Lung (tissue), 12 donors: Measurements from ENCODE around the gene SLCO3A1. TPM values are rescaled to one million over a fixed set of nuclear protein-coding genes. Genes with fewer than 3 reads are reported as not detected.
A peak's percentile ranks its signal among the peaks of the same experiment; 100 is the strongest.

Experiments
- ATAC-seq: fragments of 200-7000 bp; cut with Tn5 transposase; one replicate; pipeline ENCODE4 v1.9.1; 2020; ENCODE audit warnings: moderate number of reproducible peaks; ENCODE audit not compliant: insufficient read depth, low FRiP score
- DNase-seq, 3 donors: peaks; one replicate each; pipeline ENCODE4 v3.0.0-alpha.2; 2013 to 2017
- H3K27ac ChIP-seq, 2 donors: one replicate each; pipeline ENCODE4 v1.5.1; 2013; ENCODE audit warnings: mild to moderate bottlenecking in 2 of 2, moderate library complexity in 2 of 2, control low read depth in 1 of 2, inconsistent platforms in 1 of 2, low read depth in 1 of 2, low read length in 1 of 2
- H3K27me3 ChIP-seq, 3 donors: one replicate each; pipeline ENCODE4 v1.5.1; 2013; ENCODE audit warnings: low read length in 2 of 3; ENCODE audit not compliant: control insufficient read depth in 3 of 3, insufficient read depth in 3 of 3
- H3K36me3 ChIP-seq, 4 donors: one replicate each; pipeline ENCODE4 v1.5.1; 2013; ENCODE audit warnings: low read length in 4 of 4, mild to moderate bottlenecking in 1 of 4, moderate library complexity in 1 of 4; ENCODE audit not compliant: control insufficient read depth in 4 of 4, insufficient read depth in 4 of 4
- H3K4me1 ChIP-seq, 5 donors: one replicate each; pipeline ENCODE4 v1.5.1; 2013; ENCODE audit warnings: low read length in 5 of 5, mild to moderate bottlenecking in 2 of 5, moderate library complexity in 1 of 5; ENCODE audit not compliant: control insufficient read depth in 5 of 5, insufficient read depth in 5 of 5
- H3K4me3 ChIP-seq: one replicate; pipeline ENCODE4 v1.5.1; 2013; ENCODE audit warnings: mild to moderate bottlenecking, control low read depth, moderate library complexity
- H3K9ac ChIP-seq, 2 donors: one replicate each; pipeline ENCODE4 v1.5.1; 2013; ENCODE audit warnings: low read length in 2 of 2, control low read depth in 1 of 2; ENCODE audit not compliant: insufficient read depth in 1 of 2
- H3K9me3 ChIP-seq, 4 donors: one replicate each; pipeline ENCODE4 v1.5.1; 2013; ENCODE audit warnings: low read length in 3 of 4, mild to moderate bottlenecking in 1 of 4, moderate library complexity in 1 of 4; ENCODE audit not compliant: control insufficient read depth in 4 of 4, insufficient read depth in 3 of 4
- CTCF ChIP-seq: IDR thresholded peaks from 2 replicates; pipeline ENCODE4 v1.5.1; 2012; ENCODE audit warnings: mild to moderate bottlenecking; ENCODE audit errors: control extremely low read depth, extremely low read depth
- WGBS, 2 donors: extraction: QIAGEN DNeasy Blood & Tissue Kit; methylation state at CpG; one replicate each; pipeline ENCODE4 v1.1.7; 2013; 5-methylcytosine and 5-hydroxymethylcytosine counted together
- polyA plus RNA-seq, 2 donors: library from polyadenylated mRNA; stranded (reverse); fragments of 200-250 nt; gene quantifications; one replicate each; pipeline ENCODE4 v1.2.1, GENCODE V29; 2013
- total RNA-seq, 2 donors: library from RNA; depleted of rRNA in 1 of 2; stranded (reverse); fragments of >200 nt in 1 of 2; gene quantifications; one replicate each; pipeline ENCODE4 v1.2.1, GENCODE V29; 2014 to 2021
- donor health status: control.
- donor health status: control.
- donor health status: Bipolar disorder and iron deficiency.
- donor health status: healthy.
- donor health status: DM: yes; HTN: yes; CAD: no.

The SLCO3A1 gene
- total and polyA plus RNA-seq, 4 donors: 20.5 to 56.3 (median 33.5) TPM

- TF ChIP-seq CTCF: no peak
- no peak overlapping the region for H3K9ac ChIP-seq
- no peak overlapping the region for H3K4me3 ChIP-seq
- H3K4me1 ChIP-seq: peaks cover 0 to 2% (median 0%) of the 10 kb centered on the region in 5 donors
- 87 to 93% methylated on average over 5 of the region's 5 CpGs for WGBS, 2 donors
- H3K27ac ChIP-seq: no peak overlapping the region
- H3K27me3 ChIP-seq: no peaks in the 10 kb centered on the region
- ATAC-seq (no peak), DNase-seq (no peak)
- no peaks in the 10 kb centered on the region for H3K36me3 ChIP-seq
- H3K9me3 ChIP-seq: peaks cover 0 to 3% (median 0%) of the 10 kb centered on the region in 4 donors
These were observed 8.6 kb upstream of the SLCO3A1 start for GRCh38 chr15:91844928-91845327.

- Histone ChIP-seq H3K27me3 (no peaks in the 10 kb centered on the region), H3K27ac (no peak overlapping the region), H3K4me1 (peaks cover 0 to 2% (median 0%) of the 10 kb centered on the region in 5 donors), H3K36me3 (no peaks in the 10 kb centered on the region), H3K9ac (no peak overlapping the region), H3K4me3 (no peak overlapping the region), H3K9me3 (peaks cover 0 to 3% (median 0%) of the 10 kb centered on the region in 4 donors)
- ATAC-seq (no peak), DNase-seq (no peak)
- 75 to 81% methylated on average over 6 of the region's 6 CpGs for WGBS, 2 donors
- no peak for TF ChIP-seq CTCF
These were observed 7.8 kb upstream of the SLCO3A1 start for GRCh38 chr15:91845720-91846119.

GRCh38 chr15:91849180-91849579 is 4.3 kb upstream of the SLCO3A1 start:
- TF ChIP-seq CTCF: no peak
- Histone ChIP-seq H3K4me1 (peaks cover 4 to 11% (median 7%) of the 10 kb centered on the region in 5 donors), H3K36me3 (no peaks in the 10 kb centered on the region), H3K27ac (no peak overlapping the region), H3K9ac (no peak overlapping the region), H3K4me3 (no peak overlapping the region), H3K27me3 (no peaks in the 10 kb centered on the region), H3K9me3 (no peaks in the 10 kb centered on the region)
- no peak for DNase-seq
- 47 to 61% methylated on average over 3 of the region's 3 CpGs for whole genome bisulfite sequencing, 2 donors
- ATAC-seq: no peak

GRCh38 chr15:91849749-91850161 is 3.8 kb upstream of the SLCO3A1 start:
- TF ChIP-seq CTCF: peak; percentile 7
- Histone ChIP-seq H3K9ac (no peak overlapping the region), H3K4me3 (no peak overlapping the region), H3K36me3 (no peaks in the 10 kb centered on the region), H3K27me3 (no peaks in the 10 kb centered on the region), H3K4me1 (peaks cover 4 to 15% (median 7%) of the 10 kb centered on the region in 5 donors), H3K27ac (no peak overlapping the region), H3K9me3 (no peaks in the 10 kb centered on the region)
- peak in 2 of 3 donors; percentile 42 to 66 for DNase-seq
- no peak for ATAC-seq
- WGBS, 2 donors: 25 to 57% methylated on average over 7 of the region's 7 CpGs
